HS-27A (cell line): Measurements from ENCODE around the gene CLSTN2.

ENCODE experiments used
- DNase-seq: peaks from one replicate; pipeline ENCODE4 v3.0.0-alpha.2; 2012; ENCODE audit warnings: low read depth, missing footprints

The CLSTN2 gene

GRCh38 chr3:140188285-140188684 lies 253.3 kb downstream of the CLSTN2 start:
- no peak for DNase-seq

- DNase-seq, result no peak
These were observed 254.3 kb downstream of the CLSTN2 start for GRCh38 chr3:140189267-140189666.

- no peak for DNase-seq
These were observed 255.0 kb downstream of the CLSTN2 start for GRCh38 chr3:140189976-140190375.

GRCh38 chr3:140196970-140197369 lies 262.0 kb downstream of the CLSTN2 start:
- no peak for DNase-seq

- DNase-seq, result no peak
These were observed 263.3 kb downstream of the CLSTN2 start for GRCh38 chr3:140198242-140198641.

- DNase-seq, result no peak
These were observed 264.0 kb downstream of the CLSTN2 start for GRCh38 chr3:140199008-140199407.

GRCh38 chr3:140199743-140200142 lies 264.8 kb downstream of the CLSTN2 start:
- no peak for DNase-seq

- DNase-seq, result no peak
These were observed 268.5 kb downstream of the CLSTN2 start for GRCh38 chr3:140203510-140203909.

- DNase-seq, result no peak
These were observed 269.4 kb downstream of the CLSTN2 start for GRCh38 chr3:140204271-140204984.

GRCh38 chr3:140205598-140205997 lies 270.6 kb downstream of the CLSTN2 start:
- no peak for DNase-seq

GRCh38 chr3:140206196-140207040 lies 271.4 kb downstream of the CLSTN2 start:
- DNase-seq, result no peak

GRCh38 chr3:140207541-140207940 lies 272.6 kb downstream of the CLSTN2 start:
- DNase-seq, result no peak

- no peak for DNase-seq
These were observed 281.3 kb downstream of the CLSTN2 start for GRCh38 chr3:140216249-140216648.

- DNase-seq, result no peak
These were observed 284.3 kb downstream of the CLSTN2 start for GRCh38 chr3:140219291-140219690.

GRCh38 chr3:140219923-140220452 lies 285.0 kb downstream of the CLSTN2 start:
- DNase-seq, result no peak

GRCh38 chr3:140223197-140223596 lies 288.2 kb downstream of the CLSTN2 start:
- no peak for DNase-seq

GRCh38 chr3:140223631-140224030 lies 288.6 kb downstream of the CLSTN2 start:
- no peak for DNase-seq

GRCh38 chr3:140224307-140224706 lies 289.3 kb downstream of the CLSTN2 start:
- no peak for DNase-seq

- no peak for DNase-seq
These were observed 291.0 kb downstream of the CLSTN2 start for GRCh38 chr3:140225996-140226395.

GRCh38 chr3:140233702-140234101 lies 298.7 kb downstream of the CLSTN2 start:
- no peak for DNase-seq

- DNase-seq, result no peak
These were observed 299.3 kb downstream of the CLSTN2 start for GRCh38 chr3:140234256-140234655.

- no peak for DNase-seq
These were observed 302.0 kb downstream of the CLSTN2 start for GRCh38 chr3:140236836-140237501.
